ENCODE measurements around the gene CAMK2N1.

GRCh38 chr1:20484519-20485462 lies 1.2 kb downstream of the CAMK2N1 start:
- TF ChIP-seq, protein P1, sequence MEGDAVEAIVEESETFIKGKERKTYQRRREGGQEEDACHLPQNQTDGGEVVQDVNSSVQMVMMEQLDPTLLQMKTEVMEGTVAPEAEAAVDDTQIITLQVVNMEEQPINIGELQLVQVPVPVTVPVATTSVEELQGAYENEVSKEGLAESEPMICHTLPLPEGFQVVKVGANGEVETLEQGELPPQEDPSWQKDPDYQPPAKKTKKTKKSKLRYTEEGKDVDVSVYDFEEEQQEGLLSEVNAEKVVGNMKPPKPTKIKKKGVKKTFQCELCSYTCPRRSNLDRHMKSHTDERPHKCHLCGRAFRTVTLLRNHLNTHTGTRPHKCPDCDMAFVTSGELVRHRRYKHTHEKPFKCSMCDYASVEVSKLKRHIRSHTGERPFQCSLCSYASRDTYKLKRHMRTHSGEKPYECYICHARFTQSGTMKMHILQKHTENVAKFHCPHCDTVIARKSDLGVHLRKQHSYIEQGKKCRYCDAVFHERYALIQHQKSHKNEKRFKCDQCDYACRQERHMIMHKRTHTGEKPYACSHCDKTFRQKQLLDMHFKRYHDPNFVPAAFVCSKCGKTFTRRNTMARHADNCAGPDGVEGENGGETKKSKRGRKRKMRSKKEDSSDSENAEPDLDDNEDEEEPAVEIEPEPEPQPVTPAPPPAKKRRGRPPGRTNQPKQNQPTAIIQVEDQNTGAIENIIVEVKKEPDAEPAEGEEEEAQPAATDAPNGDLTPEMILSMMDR (conservative IDR thresholded peaks at IDR 0.05; ENCODE audit: low read depth, low read length): no peak
- no peak for TF ChIP-seq EZH2 (IDR thresholded peaks at IDR 0.05; ENCODE audit: low read length, unreplicated experiment)
- no peak for TF ChIP-seq EZH2phosphoT487 (IDR thresholded peaks at IDR 0.05; ENCODE audit: borderline replicate concordance, low read length)
